GM12801 (cell line): ENCODE results near the gene EID1.

Source experiments
- CTCF ChIP-seq: IDR thresholded peaks from one replicate; pipeline ENCODE4 v1.5.1; 2011; ENCODE audit warnings: control low read depth; ENCODE audit not compliant: insufficient read length; ENCODE audit errors: extremely low read depth

EID1 gene

DNA sequence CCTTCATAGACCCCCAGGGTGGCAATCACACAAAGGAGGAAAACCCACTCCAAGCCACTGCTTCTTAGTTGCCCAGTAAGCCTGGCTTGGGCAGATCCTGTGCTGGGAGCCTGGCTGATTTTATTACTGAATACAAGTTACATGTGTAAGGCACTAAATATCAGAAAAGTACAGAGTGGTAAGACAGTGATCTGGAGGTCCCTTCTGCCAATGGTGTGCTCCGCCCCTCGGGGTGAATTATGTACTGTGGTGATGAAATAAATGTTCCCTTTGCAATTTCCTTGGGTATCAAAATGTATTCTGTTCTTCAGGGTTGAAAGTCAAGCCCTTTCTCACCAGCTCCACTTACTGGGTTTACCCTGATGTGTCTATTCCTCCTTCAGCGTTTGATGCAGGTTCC lies 38.8 kb downstream of the EID1 start:
- TF ChIP-seq CTCF: no peak

DNA sequence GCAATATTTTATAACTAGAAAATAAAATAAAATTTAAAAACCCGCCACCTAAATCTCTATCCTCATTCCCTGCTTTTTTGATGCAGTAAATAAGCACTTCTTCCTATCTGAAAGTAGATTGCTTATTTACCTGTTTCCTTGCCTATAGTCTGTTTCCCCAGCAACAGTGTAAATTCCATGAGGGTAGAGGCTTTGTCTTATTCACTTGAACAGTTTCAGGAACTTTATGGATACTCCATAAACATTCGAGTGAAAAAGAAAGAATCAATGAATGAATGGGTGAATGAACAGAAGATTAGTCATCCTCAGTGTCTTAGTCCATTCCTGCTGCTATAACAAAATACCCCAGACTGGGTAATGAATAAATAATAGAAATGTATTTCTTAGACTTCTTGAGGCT lies 44.1 kb downstream of the EID1 start:
- TF ChIP-seq CTCF: no peak

DNA sequence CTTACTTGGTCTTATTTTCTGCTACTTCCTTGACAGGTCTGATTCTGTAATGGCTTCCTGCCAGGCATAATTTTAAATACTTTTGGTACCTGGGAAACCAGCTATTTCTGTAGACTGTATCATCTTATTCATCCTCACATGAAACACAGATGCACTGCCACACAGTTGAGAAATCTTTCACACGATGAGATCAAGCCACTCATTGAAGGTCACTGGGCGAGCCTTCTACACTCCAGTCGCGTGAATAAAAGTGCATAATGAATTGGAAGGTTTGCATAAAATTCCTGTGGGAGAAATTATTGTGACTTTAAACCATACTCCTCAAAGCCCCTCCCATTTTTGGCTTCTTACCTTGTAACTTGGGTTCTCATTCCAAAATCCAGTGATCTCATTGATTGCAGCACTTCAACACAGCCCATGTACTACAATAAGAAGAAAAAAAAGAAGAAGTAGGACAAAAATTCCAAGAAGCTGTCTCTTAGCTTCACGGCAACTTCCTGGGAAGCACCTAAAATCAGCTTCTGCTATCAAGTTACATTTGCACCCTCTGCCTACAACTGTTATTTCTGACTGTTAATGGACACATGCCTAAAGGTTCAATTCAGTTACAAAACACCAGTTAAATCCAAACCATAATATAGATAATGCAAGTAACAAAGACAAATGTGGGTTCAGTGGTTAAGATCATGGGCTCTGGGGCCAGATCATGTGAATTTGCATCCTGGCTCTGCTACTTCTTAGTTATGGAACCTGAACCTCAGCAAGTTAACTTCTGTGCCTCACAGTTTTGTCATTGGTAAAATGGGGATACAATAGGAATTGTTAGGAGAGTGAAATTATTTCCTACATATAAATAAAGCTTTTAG lies 46.8 kb downstream of the EID1 start:
- TF ChIP-seq CTCF: no peak

GRCh38 chr15:48925714-48926223 lies 47.8 kb downstream of the EID1 start:
- TF ChIP-seq CTCF: no peak

DNA sequence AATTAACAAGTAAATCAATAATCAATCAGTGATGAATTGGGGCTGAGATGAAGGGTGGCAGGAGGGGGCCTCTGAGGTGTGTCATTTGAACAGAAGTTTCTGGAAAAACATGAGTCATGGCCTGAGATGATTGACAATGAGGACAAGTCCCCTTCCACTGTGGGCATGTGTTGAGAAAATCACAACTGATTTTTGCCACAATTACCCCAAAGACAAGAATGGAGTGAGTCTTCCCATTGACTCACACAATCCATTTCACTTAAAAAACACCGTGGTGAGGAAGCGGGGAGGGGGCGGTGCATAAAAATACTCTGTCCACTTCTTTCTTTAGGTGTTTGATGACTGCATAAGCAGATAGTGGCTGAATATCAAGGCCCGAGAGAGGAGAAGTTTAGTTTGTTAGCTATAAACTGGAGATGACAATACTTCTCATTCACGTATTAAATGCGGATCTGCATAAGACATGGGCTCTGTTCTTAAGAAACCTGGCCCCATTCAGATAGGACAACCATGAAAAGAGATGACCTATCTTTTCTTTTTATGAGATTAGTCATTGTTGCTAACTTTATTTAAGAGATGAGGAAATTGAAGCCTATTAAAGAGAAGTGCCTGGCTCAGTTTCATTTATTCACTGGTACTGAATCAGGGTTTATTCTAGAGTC lies 51.1 kb downstream of the EID1 start:
- no peak for TF ChIP-seq CTCF

GRCh38 chr15:48929661-48930060 lies 51.7 kb downstream of the EID1 start:
- TF ChIP-seq CTCF: no peak
